GM06990 (cell line): ENCODE results near the gene MAP3K14.
"Not testable (repeated sequence)": the region's sequence is repeated elsewhere in the genome, so short reads cannot be mapped to it uniquely, and the experiment has no call there.

Experiments
- DNase-seq: peaks from one replicate; pipeline ENCODE4 v3.0.0-alpha.2; 2011; ENCODE audit not compliant: insufficient read length; ENCODE audit errors: extremely low read depth
- H3K27me3 ChIP-seq: replicated peaks from 2 replicates; pipeline ENCODE4 v1.6.0; 2011; ENCODE audit warnings: low read length; ENCODE audit not compliant: control insufficient read depth, insufficient read depth
- H3K36me3 ChIP-seq: 2 replicates; pipeline ENCODE4 v1.5.1; 2011; ENCODE audit warnings: low read length; ENCODE audit not compliant: control insufficient read depth, insufficient read depth
- H3K4me3 ChIP-seq: replicated peaks from 2 replicates; pipeline ENCODE4 v1.5.1; 2011; ENCODE audit warnings: low read depth, mild to moderate bottlenecking, control low read depth, low read length
- TF ChIP-seq, protein P1 (sequence below): IDR thresholded peaks from 2 replicates; pipeline ENCODE4 v1.5.1; 2011; ENCODE audit warnings: low read length, control low read depth, mild to moderate bottlenecking, inconsistent platforms; ENCODE audit not compliant: insufficient read depth, poor library complexity, severe bottlenecking

Gene MAP3K14

DNA sequence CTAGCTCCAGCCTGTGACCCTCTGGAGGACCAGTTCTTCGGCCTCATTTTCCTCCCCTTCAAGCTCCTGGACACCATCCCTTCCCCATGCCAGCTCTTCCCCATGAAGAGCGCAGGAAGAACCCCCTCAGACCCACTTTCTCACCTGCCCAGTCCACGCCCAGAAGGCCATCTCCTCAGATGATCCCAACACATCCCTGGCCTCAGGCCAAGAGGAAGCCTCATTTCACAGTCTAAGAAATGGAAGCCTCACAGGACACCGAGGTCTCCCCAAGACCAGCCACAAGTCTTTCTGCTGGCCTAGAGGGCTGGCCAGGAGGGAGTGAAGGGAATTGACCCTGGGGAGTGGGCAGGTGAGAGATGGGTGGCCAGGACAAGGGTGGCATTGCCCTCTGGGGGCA lies 62.9 kb downstream of the MAP3K14 start:
- TF ChIP-seq, protein P1, sequence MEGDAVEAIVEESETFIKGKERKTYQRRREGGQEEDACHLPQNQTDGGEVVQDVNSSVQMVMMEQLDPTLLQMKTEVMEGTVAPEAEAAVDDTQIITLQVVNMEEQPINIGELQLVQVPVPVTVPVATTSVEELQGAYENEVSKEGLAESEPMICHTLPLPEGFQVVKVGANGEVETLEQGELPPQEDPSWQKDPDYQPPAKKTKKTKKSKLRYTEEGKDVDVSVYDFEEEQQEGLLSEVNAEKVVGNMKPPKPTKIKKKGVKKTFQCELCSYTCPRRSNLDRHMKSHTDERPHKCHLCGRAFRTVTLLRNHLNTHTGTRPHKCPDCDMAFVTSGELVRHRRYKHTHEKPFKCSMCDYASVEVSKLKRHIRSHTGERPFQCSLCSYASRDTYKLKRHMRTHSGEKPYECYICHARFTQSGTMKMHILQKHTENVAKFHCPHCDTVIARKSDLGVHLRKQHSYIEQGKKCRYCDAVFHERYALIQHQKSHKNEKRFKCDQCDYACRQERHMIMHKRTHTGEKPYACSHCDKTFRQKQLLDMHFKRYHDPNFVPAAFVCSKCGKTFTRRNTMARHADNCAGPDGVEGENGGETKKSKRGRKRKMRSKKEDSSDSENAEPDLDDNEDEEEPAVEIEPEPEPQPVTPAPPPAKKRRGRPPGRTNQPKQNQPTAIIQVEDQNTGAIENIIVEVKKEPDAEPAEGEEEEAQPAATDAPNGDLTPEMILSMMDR: no peak
- no peak for DNase-seq
- H3K36me3 ChIP-seq: peaks cover 6% of the 10 kb centered on the region
- no peaks in the 10 kb centered on the region for H3K27me3 ChIP-seq
- H3K4me3 ChIP-seq: no peak overlapping the region

DNA sequence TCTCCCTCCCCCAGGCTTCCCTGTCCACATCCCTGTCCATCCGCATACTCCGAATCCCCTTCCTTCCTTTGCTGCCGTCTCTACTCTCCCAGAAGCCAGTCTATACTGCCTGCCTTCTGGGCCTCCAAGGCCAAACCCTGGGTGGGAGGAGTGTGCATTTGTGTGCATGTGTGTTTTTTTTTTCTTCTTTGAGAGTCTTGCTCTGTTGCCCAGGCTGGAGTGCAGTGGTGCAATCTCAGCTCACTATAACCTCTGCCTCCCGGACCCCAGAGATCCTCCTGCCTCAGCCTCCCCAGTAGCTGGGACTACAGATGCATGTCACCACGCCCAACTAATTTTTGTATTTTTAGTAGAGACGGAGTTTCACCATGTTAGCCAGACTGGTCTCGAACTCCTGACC lies 63.6 kb downstream of the MAP3K14 start:
- not testable (repeated sequence) for DNase-seq, H3K4me3 ChIP-seq, H3K36me3 ChIP-seq, H3K27me3 ChIP-seq

DNA sequence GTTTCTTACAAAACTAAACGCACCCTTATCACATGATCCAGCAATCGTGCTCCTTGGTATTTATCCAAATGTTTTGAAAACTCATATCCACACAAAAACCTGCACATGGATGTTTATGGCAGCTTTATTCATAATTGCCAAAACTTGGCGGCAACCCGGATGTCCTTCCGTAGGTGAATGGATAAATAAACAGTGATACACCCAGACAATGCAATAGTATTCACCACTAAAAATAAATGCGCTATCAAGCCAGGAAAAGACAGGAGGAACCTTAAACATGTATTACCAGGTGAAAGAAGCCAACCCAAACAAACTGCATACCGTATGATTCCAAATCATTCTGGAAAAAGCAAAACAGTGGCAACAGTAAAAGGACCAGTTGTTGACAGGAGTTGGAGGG lies 64.9 kb downstream of the MAP3K14 start:
- TF ChIP-seq, protein P1: no peak

DNA sequence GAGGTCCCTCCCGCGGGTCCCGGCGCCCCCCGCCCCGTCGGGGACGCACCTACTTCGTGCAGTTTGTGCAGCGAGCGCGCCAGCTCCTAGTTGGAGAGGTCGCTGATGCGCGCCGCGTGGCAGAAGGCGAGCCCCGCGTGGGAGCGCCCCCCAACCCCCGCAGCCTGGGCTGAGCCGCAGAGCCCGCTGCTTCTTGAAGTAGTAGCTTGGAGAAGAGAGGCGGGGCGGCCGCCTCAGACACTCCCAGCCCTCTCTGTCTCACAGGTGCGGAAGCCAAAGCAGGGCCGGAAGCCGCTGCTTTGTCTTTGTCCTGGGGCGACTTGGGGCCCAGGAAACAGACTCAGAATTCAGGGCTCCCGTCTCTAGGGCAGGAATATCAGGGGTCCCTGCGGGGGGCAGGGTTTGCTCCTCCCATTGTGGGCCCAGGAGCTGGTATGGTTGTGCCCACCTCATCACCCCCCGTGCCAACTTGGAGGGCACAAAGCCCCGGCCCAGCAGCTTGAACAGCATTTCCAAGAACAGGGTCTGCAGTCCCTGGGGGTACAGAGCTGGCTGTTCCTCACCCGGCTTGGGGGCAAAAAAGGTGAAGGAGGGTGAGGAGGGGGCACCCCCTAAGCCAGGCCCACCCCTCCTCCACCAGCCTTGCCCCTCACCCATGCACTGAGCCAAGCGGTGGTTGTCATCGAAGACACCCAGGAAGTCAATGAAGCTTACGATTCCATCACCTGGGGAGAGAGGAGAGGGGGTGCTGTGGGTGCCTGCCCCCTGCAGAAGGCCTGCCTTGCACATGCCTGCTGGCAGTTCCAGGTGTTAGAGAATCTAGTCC lies 68.5 kb downstream of the MAP3K14 start:
- TF ChIP-seq, protein P1: no peak
- Histone ChIP-seq H3K27me3 (no peaks in the 10 kb centered on the region), H3K36me3 (peaks cover 31% of the 10 kb centered on the region), H3K4me3 (peak overlapping the region; percentile 86)
- DNase-seq: peak; percentile 80

More for the DNA sequence above, 64.9 kb downstream of the MAP3K14 start:
- peaks cover 6% of the 10 kb centered on the region for H3K36me3 ChIP-seq
- H3K27me3 ChIP-seq: no peaks in the 10 kb centered on the region
- no peak for DNase-seq
- H3K4me3 ChIP-seq: no peak overlapping the region

DNA sequence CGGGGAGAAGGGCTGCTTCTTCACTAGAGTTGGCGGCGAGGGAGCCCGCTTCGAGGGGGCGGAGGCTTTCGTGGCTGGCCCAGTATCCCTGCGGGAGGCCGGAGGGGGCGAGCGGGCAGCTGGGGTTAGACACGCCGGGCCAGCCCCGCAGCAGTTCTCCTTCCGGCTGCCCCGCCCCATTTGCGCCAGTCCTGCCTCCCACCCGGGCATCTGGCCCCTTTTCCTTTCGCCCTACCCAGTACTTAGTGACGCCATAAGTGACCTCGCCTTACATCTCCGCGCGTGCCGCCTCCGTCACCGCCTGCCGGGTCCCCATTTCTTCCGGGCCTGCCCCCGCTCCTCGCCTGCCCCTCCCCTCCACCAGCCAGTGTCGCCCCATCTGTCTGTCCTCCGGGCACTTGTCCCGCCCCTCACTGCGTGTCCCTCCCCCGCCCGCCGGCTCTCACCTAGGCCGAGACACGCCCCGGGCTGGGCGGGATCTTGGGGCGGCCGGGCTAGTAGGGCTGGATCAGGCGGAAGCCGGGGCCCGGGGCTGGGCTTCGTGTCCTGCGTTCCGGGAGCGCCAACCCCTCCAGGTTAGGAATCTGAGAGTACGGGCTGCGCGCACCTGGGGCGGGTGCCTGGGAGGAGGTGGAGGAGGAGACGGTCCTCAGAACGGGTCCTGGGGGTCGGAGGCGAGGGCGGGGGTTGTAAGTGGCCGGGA lies 69.2 kb downstream of the MAP3K14 start:
- Histone ChIP-seq H3K27me3 (no peaks in the 10 kb centered on the region), H3K36me3 (peaks cover 37% of the 10 kb centered on the region), H3K4me3 (peak overlapping the region; percentile 86)
- TF ChIP-seq, protein P1: no peak
- DNase-seq: peak; percentile 96

DNA sequence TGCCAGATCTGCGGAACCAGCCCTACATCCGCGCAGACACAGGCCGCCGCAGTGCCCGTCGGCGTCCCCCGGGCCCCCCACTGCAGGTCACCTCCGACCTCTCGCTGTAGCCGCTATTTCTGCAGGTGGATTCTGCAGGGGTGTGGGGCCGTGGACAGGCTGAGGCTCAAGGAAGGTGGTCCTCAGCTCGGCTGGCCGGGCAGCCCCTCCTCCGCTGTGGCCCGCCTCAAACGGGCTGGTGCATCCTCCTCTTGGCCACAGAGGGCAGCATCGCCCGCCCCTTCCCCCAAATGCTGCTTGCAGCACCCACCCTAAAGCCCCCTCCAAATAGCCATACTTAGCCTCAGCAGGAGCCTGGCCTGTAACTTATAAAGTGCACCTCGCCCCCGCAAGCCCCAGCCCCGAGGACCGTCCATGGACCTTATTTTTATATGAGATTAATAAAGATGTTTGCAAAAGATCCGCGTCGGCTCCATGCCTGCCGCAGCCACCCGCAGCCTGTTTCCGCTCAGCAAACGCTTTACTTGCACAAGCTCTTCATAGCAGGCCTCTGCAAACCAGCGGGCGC lies 69.9 kb downstream of the MAP3K14 start:
- TF ChIP-seq, protein P1: peak; percentile 50
- Histone ChIP-seq H3K36me3 (peaks cover 41% of the 10 kb centered on the region), H3K27me3 (no peaks in the 10 kb centered on the region), H3K4me3 (peak overlapping the region; percentile 86)
- no peak for DNase-seq
